ENCODE results near the gene CDK5RAP2. TPM values are rescaled to one million over a fixed set of nuclear protein-coding genes. Genes with fewer than 3 reads are reported as not detected.

Gene CDK5RAP2
- total and polyA plus RNA-seq, 2 experiments from 2014 or later: 23.9 to 30.9 TPM

DNA sequence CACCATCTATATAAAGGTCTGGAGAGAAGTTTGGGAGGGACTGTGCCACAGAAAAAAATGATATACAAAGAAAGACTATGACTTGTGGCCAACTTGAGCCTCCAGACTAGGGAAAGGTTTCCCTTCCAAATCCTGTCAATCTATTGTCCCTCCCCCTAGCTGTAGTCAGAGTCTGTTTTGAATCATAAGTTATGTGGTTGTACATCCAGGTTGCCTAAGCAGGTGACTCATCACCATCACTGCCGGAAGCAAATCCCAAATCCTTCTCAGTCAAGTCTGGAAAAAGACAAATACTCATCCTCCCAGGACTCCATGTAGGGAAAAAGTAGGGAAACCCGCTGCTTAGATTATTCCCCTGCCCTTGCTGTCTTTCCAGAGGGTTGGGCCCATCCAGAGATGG lies 235.7 kb downstream of the CDK5RAP2 start:
- WGBS (ENCODE audit: low lambda C conversion rate, missing lambda C conversion rate): 59% methylated on average over 2 of the region's 2 CpGs
- Histone ChIP-seq H3K4me1 (ENCODE audit: insufficient read depth) (no peaks in the 10 kb centered on the region), H3K4me3 (no peak overlapping the region), H3K36me3 (replicated peaks; ENCODE audit: insufficient read depth, low read depth) (no peaks in the 10 kb centered on the region), H3K9me3 (ENCODE audit: low read depth) (no peaks in the 10 kb centered on the region), H2AFZ (no peak overlapping the region), H3K4me2 (no peak overlapping the region), H3K27ac (no peak overlapping the region), H3K27me3 (no peaks in the 10 kb centered on the region), H3K79me2 (no peaks in the 10 kb centered on the region), H4K20me1 (ENCODE audit: insufficient read depth, poor library complexity, severe bottlenecking) (no peaks in the 10 kb centered on the region), H3K9me2 (replicated peaks; ENCODE audit: insufficient read depth) (no peaks in the 10 kb centered on the region)
- peak; percentile 23 for DNase-seq (ENCODE audit: low spot score)
- TF ChIP-seq EZH2phosphoT487 (IDR thresholded peaks at IDR 0.05; ENCODE audit: low read depth, severe bottlenecking, unreplicated experiment) (no peak), EZH2 (IDR thresholded peaks at IDR 0.05; ENCODE audit: borderline replicate concordance) (no peak)
- TF ChIP-seq, protein P1, sequence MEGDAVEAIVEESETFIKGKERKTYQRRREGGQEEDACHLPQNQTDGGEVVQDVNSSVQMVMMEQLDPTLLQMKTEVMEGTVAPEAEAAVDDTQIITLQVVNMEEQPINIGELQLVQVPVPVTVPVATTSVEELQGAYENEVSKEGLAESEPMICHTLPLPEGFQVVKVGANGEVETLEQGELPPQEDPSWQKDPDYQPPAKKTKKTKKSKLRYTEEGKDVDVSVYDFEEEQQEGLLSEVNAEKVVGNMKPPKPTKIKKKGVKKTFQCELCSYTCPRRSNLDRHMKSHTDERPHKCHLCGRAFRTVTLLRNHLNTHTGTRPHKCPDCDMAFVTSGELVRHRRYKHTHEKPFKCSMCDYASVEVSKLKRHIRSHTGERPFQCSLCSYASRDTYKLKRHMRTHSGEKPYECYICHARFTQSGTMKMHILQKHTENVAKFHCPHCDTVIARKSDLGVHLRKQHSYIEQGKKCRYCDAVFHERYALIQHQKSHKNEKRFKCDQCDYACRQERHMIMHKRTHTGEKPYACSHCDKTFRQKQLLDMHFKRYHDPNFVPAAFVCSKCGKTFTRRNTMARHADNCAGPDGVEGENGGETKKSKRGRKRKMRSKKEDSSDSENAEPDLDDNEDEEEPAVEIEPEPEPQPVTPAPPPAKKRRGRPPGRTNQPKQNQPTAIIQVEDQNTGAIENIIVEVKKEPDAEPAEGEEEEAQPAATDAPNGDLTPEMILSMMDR (IDR thresholded peaks at IDR 0.05; ENCODE audit: poor library complexity): no peak

DNA sequence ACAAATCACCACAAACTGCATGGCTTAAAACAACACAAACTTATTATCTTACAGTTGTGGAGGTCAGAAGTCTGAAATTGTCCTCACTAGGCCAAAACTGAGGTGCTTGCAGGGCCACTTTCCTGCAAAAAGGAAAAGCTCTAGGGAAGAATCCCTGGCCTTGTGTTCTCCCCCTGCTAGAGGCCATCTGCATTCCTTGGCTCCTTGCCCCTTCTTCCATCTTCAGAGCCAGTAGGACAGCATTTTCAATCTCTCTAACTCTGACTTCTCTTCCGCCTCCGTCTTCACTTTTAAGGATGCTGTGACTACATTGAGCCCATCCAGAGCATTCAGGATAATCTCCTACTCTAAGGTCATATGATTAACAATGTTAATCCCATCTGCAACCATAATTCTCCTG lies 236.6 kb downstream of the CDK5RAP2 start:
- H4K20me1 ChIP-seq (ENCODE audit: insufficient read depth, poor library complexity, severe bottlenecking): no peaks in the 10 kb centered on the region
- no peaks in the 10 kb centered on the region for H3K9me3 ChIP-seq (ENCODE audit: low read depth)
- H2AFZ ChIP-seq: no peak overlapping the region
- no peak overlapping the region for H3K4me3 ChIP-seq
- H3K36me3 ChIP-seq (replicated peaks; ENCODE audit: insufficient read depth, low read depth): no peaks in the 10 kb centered on the region
- TF ChIP-seq EZH2 (IDR thresholded peaks at IDR 0.05; ENCODE audit: borderline replicate concordance): no peak
- TF ChIP-seq, protein P1 (IDR thresholded peaks at IDR 0.05; ENCODE audit: poor library complexity): no peak
- H3K79me2 ChIP-seq: no peaks in the 10 kb centered on the region
- H3K4me2 ChIP-seq: no peak overlapping the region
- no peak overlapping the region for H3K27ac ChIP-seq
- H3K27me3 ChIP-seq: peaks cover 3% of the 10 kb centered on the region
- DNase-seq (ENCODE audit: low spot score): no peak
- H3K4me1 ChIP-seq (ENCODE audit: insufficient read depth): no peaks in the 10 kb centered on the region
- WGBS (ENCODE audit: low lambda C conversion rate, missing lambda C conversion rate): 86% methylated on average over 2 of the region's 2 CpGs
- no peaks in the 10 kb centered on the region for H3K9me2 ChIP-seq (replicated peaks; ENCODE audit: insufficient read depth)

Other genes starting within 250 kb of the CDK5RAP2 start
- gene MEGF9, start 134.3 kb upstream of the CDK5RAP2 start, total RNA-seq: 23.9 and 27.4 TPM in 2 replicates
- 6.4 and 10.3 TPM in 2 replicates for gene MEGF9, start 134.3 kb upstream of the CDK5RAP2 start, polyA plus RNA-seq
- gene FBXW2, start 213.2 kb upstream of the CDK5RAP2 start, total RNA-seq: 52.0 and 54.5 TPM in 2 replicates
- gene FBXW2, start 213.2 kb upstream of the CDK5RAP2 start, polyA plus RNA-seq: 30.1 and 34.6 TPM in 2 replicates